Germinal center (tissue), 1 donor: Measurements from ENCODE around the gene NID2.

ENCODE experiments used
- DNase-seq: peaks from one replicate; pipeline ENCODE4 v3.0.0; 2012; ENCODE audit warnings: mixed read lengths, low spot score

NID2 gene

DNA sequence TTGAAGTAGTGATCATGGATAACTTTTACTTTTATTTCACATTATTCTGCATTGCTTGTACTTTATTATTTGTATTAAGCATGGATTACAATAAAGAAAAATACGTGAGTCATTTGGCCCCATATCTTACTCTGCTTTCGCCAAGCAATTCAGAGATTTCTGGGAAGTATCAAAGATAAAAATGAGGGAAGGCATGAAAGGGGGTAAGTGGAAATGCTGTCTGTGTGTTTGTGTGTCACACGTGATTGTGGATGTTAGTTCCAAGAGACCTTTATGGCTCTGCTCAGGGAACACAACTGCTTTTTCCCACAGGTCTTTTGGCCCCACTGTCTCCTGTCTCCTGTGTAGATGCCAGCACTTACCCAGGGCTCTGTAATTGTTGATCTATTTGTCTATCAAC, 10.5 kb downstream of the NID2 start:
- no peak for DNase-seq

GRCh38 chr14:52055167-52055566, 13.7 kb downstream of the NID2 start:
- DNase-seq: no peak

- no peak for DNase-seq
Observed at GRCh38 chr14:52054678-52055077, 14.2 kb downstream of the NID2 start.

DNA sequence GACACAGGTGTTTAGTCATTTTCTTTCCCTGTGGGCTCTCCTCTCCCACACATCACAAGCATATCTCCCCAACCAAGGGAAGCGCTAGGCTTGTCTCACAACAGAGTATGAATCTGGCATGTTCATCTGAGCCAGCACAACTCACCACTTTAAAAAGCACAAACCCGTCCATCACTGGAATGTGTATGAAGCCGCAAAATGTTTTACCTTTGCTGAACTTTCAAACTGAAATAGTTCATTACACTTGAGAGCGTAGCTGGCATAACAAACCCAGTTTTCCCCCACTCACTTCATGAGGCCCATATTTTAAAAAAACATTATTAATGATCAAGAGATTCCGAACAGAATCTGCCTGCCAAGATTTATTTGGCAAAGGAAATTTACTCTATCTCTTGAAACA, 15.8 kb downstream of the NID2 start:
- DNase-seq: no peak

GRCh38 chr14:52052288-52052943, 16.4 kb downstream of the NID2 start:
- DNase-seq: no peak

DNA sequence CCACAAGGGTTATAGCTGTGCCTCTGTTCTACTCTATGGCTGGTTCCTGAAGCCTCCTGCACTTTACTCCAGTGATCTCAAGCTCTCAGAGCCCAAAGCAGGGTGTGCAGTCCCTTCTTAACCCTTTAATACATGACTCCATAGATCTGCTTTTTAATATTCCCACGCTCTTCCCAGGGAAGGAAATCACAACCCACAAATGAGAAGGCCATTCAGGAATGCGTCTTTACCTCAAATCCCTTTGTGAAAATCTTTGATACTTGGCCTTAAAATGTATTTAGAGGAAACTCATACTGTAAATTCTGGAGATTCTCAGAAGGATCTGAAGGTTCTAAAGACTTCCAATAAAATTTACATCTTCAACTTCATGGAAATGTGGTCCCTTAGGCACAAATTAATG, 17.0 kb downstream of the NID2 start:
- DNase-seq: no peak

DNA sequence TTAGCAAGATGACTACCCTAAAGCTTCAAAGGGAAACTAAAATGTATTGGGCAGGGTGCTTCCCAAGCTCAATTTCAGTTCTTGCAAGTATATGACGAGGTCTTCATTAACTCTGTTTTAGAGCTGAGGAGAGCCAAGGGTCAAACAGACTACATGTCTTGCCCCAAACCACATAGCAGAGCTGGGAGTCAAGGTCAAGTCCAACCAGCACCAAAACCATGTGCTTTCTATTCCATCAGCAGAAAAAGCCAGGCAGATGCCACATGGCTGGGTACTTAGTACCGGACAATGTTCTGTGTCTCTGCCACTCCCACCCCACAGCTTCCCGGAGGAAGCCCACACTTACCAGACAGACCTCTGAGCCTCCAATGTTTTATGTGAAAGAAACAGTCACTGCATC, 17.6 kb downstream of the NID2 start:
- DNase-seq: no peak

DNA sequence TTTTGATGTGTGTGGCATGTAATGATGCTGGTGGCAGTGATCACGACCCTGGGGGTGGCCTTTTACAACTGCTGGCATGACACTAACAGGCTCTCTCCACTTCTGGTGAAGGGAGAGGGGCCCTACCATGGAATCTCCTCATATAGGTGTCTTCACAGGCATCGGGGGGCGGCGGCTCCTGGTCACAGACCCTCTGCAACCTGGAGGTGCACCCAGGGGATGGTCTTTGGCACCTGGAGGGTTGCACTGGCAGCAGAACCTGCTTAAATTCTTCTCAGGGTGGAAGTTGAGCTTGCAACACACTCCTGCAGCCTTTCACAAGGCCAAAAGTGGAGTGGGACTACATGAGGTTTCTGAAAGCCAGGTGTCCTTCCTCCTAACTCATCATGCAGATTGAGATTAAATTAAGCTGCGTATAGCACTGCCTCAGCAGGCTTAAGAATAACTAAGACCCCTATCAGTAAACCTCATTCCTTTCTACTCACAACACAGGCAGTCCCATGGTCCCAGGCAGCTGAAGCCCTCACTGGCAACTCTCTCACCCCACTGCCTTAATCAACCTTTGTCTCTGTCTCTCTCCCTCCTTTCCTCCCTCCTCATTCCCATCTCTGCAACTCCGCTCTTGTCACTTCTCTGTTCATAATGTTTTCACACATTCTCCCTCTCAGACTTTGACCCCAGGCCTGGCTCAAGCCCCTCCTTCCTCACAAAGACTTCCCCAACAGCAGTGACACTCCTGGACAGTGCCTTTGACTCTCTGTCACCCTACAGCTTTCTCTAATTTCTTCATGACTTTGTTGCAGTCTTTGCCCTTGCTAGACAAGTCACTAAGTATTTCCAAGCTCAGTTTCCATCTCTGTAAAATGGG, 18.9 kb downstream of the NID2 start:
- no peak for DNase-seq

- no peak for DNase-seq
Observed at GRCh38 chr14:52049271-52049670, 19.6 kb downstream of the NID2 start.

DNA sequence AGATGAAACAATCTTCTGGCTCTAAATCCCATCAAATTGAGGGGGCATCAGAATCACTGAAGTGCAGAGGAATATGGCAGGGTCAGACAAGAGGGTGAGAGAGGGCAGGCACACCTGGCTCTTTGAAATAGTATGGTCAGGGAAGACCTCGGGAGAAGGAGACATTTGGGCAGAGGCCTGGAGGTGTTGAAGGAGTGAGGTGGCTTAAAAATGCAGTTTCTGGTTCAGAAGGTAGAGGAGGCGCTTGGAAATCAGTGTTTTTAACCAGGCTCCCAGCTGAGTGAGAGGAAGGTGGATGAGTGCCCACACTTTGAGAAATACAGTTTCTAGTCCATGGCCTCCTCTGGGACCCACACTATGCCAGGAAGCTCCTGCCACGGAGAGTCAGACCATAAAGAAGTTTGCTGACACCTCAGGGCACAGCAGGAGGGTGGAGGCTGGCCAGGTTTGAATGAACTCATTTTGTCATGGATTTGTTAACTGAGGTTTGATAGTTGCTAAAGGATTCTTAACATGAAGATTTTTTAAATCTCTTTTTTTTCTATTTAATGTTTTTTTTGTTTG, 20.1 kb downstream of the NID2 start:
- no peak for DNase-seq

GRCh38 chr14:52048116-52048515, 20.7 kb downstream of the NID2 start:
- DNase-seq: no peak

- DNase-seq: no peak
Observed at GRCh38 chr14:52046376-52046917, 22.4 kb downstream of the NID2 start.

GRCh38 chr14:52044791-52045522, 23.9 kb downstream of the NID2 start:
- no peak for DNase-seq

- DNase-seq: peak; percentile 37
Observed at GRCh38 chr14:52043690-52044089, 25.2 kb downstream of the NID2 start.

DNA sequence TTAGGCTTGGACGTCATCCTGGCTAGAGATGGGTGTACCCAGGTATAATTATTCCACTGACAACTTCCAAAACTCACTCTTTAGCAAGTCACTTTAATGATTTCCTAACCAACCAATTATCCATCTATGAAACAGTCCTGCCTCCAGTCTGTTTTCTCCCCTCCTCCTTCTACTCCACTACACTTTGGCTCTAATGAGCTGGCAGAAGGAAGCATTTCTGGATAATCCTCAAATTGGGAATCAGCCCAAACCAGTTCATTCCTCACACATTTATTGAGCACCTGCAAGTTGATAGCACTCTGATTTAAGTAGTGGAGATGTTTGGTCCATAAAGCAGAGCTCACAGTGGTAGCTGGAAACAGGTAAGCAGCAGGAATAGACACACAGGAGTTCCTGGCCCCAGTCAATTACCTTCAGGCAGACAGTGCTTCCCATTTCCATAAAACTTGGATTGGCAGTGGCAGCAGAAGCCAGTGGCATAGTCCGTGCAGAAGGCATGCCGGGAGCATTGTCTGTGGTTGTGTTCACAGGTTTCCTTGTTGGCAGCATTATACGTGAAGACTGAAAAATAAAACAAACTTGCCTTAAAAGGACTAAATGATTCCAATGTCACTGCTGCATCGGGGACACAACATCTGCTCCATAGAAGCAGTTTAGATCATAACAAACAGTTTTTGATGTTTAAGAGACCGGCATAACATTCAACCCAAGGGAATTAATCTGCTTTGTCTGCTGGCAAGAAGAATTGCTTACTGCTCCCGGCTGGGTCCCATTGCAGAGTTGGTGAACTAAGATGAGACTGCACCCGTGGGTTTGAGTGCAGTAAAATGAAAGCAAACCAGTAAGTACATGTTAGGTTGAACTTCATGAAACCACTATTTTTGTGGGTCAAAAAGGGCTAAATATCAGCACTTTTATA, 26.2 kb downstream of the NID2 start:
- DNase-seq: no peak

DNA sequence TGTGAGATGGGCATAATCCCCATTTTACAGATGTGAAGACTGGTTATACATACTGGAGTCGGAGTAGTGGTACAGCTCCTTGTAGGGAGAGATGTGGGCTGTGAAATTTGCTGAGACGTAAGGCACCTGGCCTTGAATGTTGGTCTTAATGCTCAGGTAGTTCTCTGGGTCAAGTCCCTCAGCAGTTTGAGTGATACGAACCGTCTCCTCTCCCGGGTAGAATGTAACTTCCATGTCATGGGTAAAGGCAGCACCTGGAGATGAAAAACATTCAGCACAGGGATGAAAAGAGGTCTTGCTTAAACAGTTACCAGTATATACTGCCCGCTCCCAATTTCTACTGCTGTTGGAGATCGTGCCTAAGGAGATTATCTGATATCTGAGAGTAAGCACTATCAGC, 28.3 kb downstream of the NID2 start:
- DNase-seq: no peak

GRCh38 chr14:52039124-52039815, 29.6 kb downstream of the NID2 start:
- no peak for DNase-seq

DNA sequence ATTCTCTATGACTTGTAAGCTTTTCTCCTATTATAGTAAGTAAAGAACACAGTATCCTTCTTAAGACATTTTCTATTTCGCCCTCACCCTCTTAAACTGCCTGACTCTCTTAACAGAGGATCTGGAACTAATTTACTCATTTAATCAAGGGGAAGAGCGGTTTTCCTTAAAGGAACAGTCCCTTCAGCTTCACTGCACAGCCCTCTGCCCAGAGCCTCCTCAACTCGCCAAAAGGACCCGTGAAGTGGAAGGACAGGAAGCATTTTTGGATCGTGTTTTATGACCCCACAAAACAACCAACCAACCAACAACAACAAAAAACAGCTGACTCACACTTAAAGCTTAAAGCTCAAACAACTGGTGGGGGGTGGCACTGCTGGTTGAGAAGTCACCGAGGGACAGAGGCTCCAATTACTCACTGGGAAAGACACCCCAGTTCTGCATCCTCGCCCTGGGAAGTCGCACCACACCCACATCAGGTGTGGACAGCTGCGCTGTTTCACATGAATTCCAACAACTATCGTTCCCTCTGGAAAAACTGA, 35.7 kb downstream of the NID2 start:
- DNase-seq: no peak

DNA sequence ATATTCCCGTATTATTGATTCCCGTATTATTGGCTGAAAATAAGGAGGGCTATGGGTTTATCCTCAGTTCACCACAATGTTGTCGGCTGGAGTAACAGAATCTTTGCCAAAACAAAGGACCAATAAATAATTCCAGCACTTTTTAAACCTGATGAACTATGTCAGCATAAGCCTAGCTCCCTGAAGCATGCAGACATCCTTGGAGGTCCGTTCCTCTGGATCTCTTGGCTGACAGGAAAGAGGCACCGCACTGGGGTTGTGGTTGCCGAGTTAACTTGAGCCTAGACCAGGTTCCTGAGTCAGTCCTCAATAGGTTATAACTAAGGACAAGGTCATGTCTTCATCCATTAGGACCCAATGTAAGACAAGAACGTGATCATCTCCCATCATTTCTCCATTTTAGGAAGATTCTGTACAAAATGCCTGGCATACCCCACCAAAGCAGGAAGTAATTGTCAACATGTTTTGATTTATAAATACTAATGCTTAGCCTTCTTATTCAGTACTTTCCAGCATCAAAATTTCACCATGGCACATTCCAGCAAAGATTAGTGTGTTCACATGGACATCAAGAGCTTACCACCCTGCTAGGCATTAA, 36.6 kb downstream of the NID2 start:
- no peak for DNase-seq

- DNase-seq: no peak
Observed at GRCh38 chr14:52031781-52032180, 37.1 kb downstream of the NID2 start.
